Fibroblast of lung (primary cell): ENCODE measurements around the gene FABP2. TPM values are rescaled to one million over a fixed set of nuclear protein-coding genes. Genes with fewer than 3 reads are reported as not detected.

Experiments
- DNase-seq, 2 donors: peaks; one replicate each; pipeline versions ENCODE4 v3.0.0 to v3.0.0-alpha.2; 2010; ENCODE audit warnings: low read depth in 2 of 2
- H2AFZ ChIP-seq: 2 replicates; pipeline ENCODE4 v1.5.1; 2012; ENCODE audit warnings: low read length, control low read depth, inconsistent platforms
- H3K27ac ChIP-seq: 2 replicates; pipeline ENCODE4 v1.5.1; 2011; ENCODE audit warnings: low read length, control low read depth; ENCODE audit not compliant: insufficient read depth
- H3K27me3 ChIP-seq: 2 replicates; pipeline ENCODE4 v1.5.1; 2011; ENCODE audit warnings: mild to moderate bottlenecking, low read length; ENCODE audit not compliant: control insufficient read depth, insufficient read depth
- H3K36me3 ChIP-seq: 2 replicates; pipeline ENCODE4 v1.5.1; 2011; ENCODE audit warnings: low read length; ENCODE audit not compliant: control insufficient read depth, insufficient read depth
- H3K4me1 ChIP-seq: 2 replicates; pipeline ENCODE4 v1.5.1; 2011; ENCODE audit warnings: low read length; ENCODE audit not compliant: control insufficient read depth, insufficient read depth; ENCODE audit errors: extremely low read depth
- H3K4me2 ChIP-seq: 2 replicates; pipeline ENCODE4 v1.5.1; 2011; ENCODE audit warnings: low read length, control low read depth; ENCODE audit not compliant: insufficient read depth; ENCODE audit errors: extremely low read depth
- H3K4me3 ChIP-seq, 4 experiments: fragments of 200-600 bp in 1 of 4; sonication (generic) in 1 of 4; replicated peaks in 1 of 4; 2 replicates each; pipeline ENCODE4 v1.5.1; 2011 to 2016; ENCODE audit warnings: low read length in 4 of 4, low read depth in 3 of 4, mild to moderate bottlenecking in 3 of 4, control low read depth in 2 of 4, inconsistent platforms in 1 of 4, mixed read lengths in 1 of 4; ENCODE audit not compliant: insufficient read depth in 1 of 4; ENCODE audit errors: control extremely low read depth in 1 of 4
- H3K79me2 ChIP-seq: 2 replicates; pipeline ENCODE4 v1.5.1; 2012; ENCODE audit warnings: mild to moderate bottlenecking, low read length, inconsistent platforms; ENCODE audit not compliant: control insufficient read depth, insufficient read depth
- H3K9ac ChIP-seq: 2 replicates; pipeline ENCODE4 v1.5.1; 2011; ENCODE audit warnings: mild to moderate bottlenecking, low read length, control low read depth; ENCODE audit not compliant: insufficient read depth
- H3K9me3 ChIP-seq: 2 replicates; pipeline ENCODE4 v1.5.1; 2012; ENCODE audit warnings: low read depth, low read length; ENCODE audit not compliant: control insufficient read depth, insufficient read depth
- H4K20me1 ChIP-seq: 2 replicates; pipeline ENCODE4 v1.5.1; 2011; ENCODE audit warnings: low read length; ENCODE audit not compliant: control insufficient read depth, insufficient read depth; ENCODE audit errors: extremely low read depth
- EZH2 ChIP-seq: IDR thresholded peaks from 2 replicates; pipeline ENCODE4 v1.5.1; 2012; ENCODE audit warnings: low read length, control low read depth, mild to moderate bottlenecking; ENCODE audit errors: missing control alignments
- polyA plus RNA-seq, 2 donors: library from polyadenylated mRNA; depleted of rRNA in 1 of 2; stranded (reverse) in 1 of 2; unstranded in 1 of 2; fragments of >200 nt; gene quantifications; 2 replicates each; pipeline ENCODE4 v1.2.1, GENCODE V29; 2011 to 2012; ENCODE audit warnings: missing spikeins in 1 of 2
- total RNA-seq: library from RNA; depleted of rRNA; stranded (reverse); fragments of >200 nt; gene quantifications from 2 replicates; pipeline ENCODE4 v1.2.1, GENCODE V29; 2014
- TF ChIP-seq, protein P1 (sequence below), 2 donors: IDR thresholded peaks in 1 of 2; conservative IDR thresholded peaks in 1 of 2; 1 replicate in 1 of 2; 2 replicates in 1 of 2; pipeline ENCODE4 v1.5.1; 2011 to 2012; ENCODE audit warnings: low read length in 2 of 2, control low read depth in 1 of 2, inconsistent platforms in 1 of 2, low read depth in 1 of 2, mild to moderate bottlenecking in 1 of 2

Gene FABP2
- total and polyA plus RNA-seq, 2 donors (not counting 1 experiment from before 2014, with no cell fraction given) = not detected

DNA sequence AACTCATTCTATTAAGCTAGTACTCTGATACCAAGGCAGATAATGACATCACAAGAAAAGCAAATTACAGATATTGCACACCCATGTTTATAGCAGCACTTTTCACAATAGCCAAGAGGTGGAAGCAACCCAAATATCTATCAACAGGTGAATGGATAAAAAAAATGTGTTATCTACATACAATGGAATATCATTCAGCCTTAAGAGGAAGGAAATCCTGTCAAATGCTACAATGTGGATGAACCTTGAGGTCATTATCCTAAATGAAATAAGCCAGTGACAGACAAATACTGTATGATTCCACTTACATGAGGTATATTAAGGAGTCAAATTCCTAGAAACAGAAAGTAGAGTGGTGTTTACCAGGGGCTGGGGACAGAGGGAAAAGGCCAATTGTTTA lies 14.3 kb downstream of the FABP2 start:
- Histone ChIP-seq H3K36me3 (no peaks in the 10 kb centered on the region), H4K20me1 (no peaks in the 10 kb centered on the region), H3K79me2 (no peaks in the 10 kb centered on the region), H2AFZ (no peak overlapping the region), H3K27ac (no peak overlapping the region), H3K27me3 (no peaks in the 10 kb centered on the region), H3K4me3 (no peak overlapping the region), H3K9me3 (no peaks in the 10 kb centered on the region), H3K4me2 (no peak overlapping the region), H3K4me1 (no peaks in the 10 kb centered on the region), H3K9ac (no peak overlapping the region)
- no peak for DNase-seq
- TF ChIP-seq, protein P1, sequence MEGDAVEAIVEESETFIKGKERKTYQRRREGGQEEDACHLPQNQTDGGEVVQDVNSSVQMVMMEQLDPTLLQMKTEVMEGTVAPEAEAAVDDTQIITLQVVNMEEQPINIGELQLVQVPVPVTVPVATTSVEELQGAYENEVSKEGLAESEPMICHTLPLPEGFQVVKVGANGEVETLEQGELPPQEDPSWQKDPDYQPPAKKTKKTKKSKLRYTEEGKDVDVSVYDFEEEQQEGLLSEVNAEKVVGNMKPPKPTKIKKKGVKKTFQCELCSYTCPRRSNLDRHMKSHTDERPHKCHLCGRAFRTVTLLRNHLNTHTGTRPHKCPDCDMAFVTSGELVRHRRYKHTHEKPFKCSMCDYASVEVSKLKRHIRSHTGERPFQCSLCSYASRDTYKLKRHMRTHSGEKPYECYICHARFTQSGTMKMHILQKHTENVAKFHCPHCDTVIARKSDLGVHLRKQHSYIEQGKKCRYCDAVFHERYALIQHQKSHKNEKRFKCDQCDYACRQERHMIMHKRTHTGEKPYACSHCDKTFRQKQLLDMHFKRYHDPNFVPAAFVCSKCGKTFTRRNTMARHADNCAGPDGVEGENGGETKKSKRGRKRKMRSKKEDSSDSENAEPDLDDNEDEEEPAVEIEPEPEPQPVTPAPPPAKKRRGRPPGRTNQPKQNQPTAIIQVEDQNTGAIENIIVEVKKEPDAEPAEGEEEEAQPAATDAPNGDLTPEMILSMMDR (conservative IDR thresholded peaks at IDR 0.05 in 1 of 2, IDR thresholded peaks at IDR 0.05 in 1 of 2; ENCODE audit: low read depth in 1 of 2, low read length in 2 of 2) = no peak
- TF ChIP-seq EZH2 = no peak

DNA sequence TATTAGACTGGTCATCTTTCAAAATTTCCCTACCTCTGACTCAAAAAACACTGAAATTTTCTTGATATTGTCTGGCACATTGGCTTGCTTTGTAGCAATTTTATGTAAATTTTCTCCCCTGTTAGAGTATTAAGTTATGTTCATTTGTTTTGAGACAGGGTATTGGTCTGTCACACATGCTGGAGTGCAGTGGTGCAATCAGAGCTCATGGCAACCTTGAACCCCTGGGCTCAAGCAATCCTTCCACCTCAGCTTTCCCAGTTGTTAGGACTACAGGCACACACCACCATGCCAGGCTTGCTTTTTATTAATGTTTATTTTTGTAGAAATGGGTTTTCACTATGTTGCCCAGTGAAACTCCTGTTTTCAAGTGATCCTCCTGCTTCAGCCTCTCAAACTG lies 17.5 kb downstream of the FABP2 start:
- DNase-seq = no peak
- TF ChIP-seq, protein P1 (conservative IDR thresholded peaks at IDR 0.05 in 1 of 2, IDR thresholded peaks at IDR 0.05 in 1 of 2; ENCODE audit: low read depth in 1 of 2, low read length in 2 of 2) = no peak
- TF ChIP-seq EZH2 = no peak
- Histone ChIP-seq H3K4me2 (no peak overlapping the region), H3K4me1 (peaks cover 3% of the 10 kb centered on the region), H3K4me3 (no peak overlapping the region), H3K9me3 (no peaks in the 10 kb centered on the region), H3K27me3 (no peaks in the 10 kb centered on the region), H4K20me1 (no peaks in the 10 kb centered on the region), H3K9ac (no peak overlapping the region), H3K79me2 (peaks cover 5% of the 10 kb centered on the region), H3K36me3 (no peaks in the 10 kb centered on the region), H2AFZ (no peak overlapping the region), H3K27ac (no peak overlapping the region)

- H3K9ac ChIP-seq = no peak overlapping the region
- DNase-seq = no peak
- H3K27ac ChIP-seq = no peak overlapping the region
- H3K27me3 ChIP-seq = no peaks in the 10 kb centered on the region
- H3K9me3 ChIP-seq = no peaks in the 10 kb centered on the region
- no peak overlapping the region for H2AFZ ChIP-seq
- H3K4me2 ChIP-seq = no peak overlapping the region
- H4K20me1 ChIP-seq = no peaks in the 10 kb centered on the region
- peaks cover 12% of the 10 kb centered on the region for H3K79me2 ChIP-seq
- H3K4me3 ChIP-seq = no peak overlapping the region
- TF ChIP-seq, protein P1 (conservative IDR thresholded peaks at IDR 0.05 in 1 of 2, IDR thresholded peaks at IDR 0.05 in 1 of 2; ENCODE audit: low read depth in 1 of 2, low read length in 2 of 2) = no peak
- no peak for TF ChIP-seq EZH2
- peaks cover 3% of the 10 kb centered on the region for H3K4me1 ChIP-seq
- H3K36me3 ChIP-seq = no peaks in the 10 kb centered on the region
Measured at GRCh38 chr4:119303587-119304305, 18.2 kb downstream of the FABP2 start.
